Measurements from ENCODE around the gene NPEPL1.
A peak's percentile ranks its signal among the peaks of the same experiment; 100 is the strongest.

Gene NPEPL1

GRCh38 chr20:58691773-58692578 lies 624 bp upstream of the NPEPL1 start:
- no peak for TF ChIP-seq CTCF (IDR thresholded peaks at IDR 0.05; ENCODE audit: low read depth, low read length, missing control alignments)
- no peak overlapping the region for H3K4me3 ChIP-seq (replicated peaks; ENCODE audit: low read depth, low read length)
- no peak for DNase-seq (ENCODE audit: extremely low read depth, low read depth)

GRCh38 chr20:58693226-58694006 lies 816 bp downstream of the NPEPL1 start:
- no peak for DNase-seq (ENCODE audit: extremely low read depth, low read depth)
- TF ChIP-seq CTCF (IDR thresholded peaks at IDR 0.05; ENCODE audit: low read depth, low read length, missing control alignments), result no peak
- peak overlapping the region; percentile 38 for H3K4me3 ChIP-seq (replicated peaks; ENCODE audit: low read depth, low read length)

- DNase-seq (ENCODE audit: extremely low read depth, low read depth), result no peak
- no peak for TF ChIP-seq CTCF (IDR thresholded peaks at IDR 0.05; ENCODE audit: low read depth, low read length, missing control alignments)
- no peak overlapping the region for H3K4me3 ChIP-seq (replicated peaks; ENCODE audit: low read depth, low read length)
These were observed 1.9 kb downstream of the NPEPL1 start for GRCh38 chr20:58694241-58695083.

GRCh38 chr20:58695084-58695722 lies 2.6 kb downstream of the NPEPL1 start:
- DNase-seq (ENCODE audit: extremely low read depth, low read depth), result no peak

GRCh38 chr20:58695895-58696375 lies 3.3 kb downstream of the NPEPL1 start:
- TF ChIP-seq CTCF (IDR thresholded peaks at IDR 0.05; ENCODE audit: low read depth, low read length, missing control alignments), result no peak
- DNase-seq (ENCODE audit: extremely low read depth, low read depth), result no peak
- H3K4me3 ChIP-seq (replicated peaks; ENCODE audit: low read depth, low read length), result no peak overlapping the region

More at GRCh38 chr20:58695084-58695722, 2.6 kb downstream of the NPEPL1 start:
- no peak for TF ChIP-seq CTCF (IDR thresholded peaks at IDR 0.05; ENCODE audit: low read depth, low read length, missing control alignments)
- H3K4me3 ChIP-seq (replicated peaks; ENCODE audit: low read depth, low read length), result no peak overlapping the region

GRCh38 chr20:58696411-58696961 lies 3.9 kb downstream of the NPEPL1 start:
- no peak for TF ChIP-seq CTCF (IDR thresholded peaks at IDR 0.05; ENCODE audit: low read depth, low read length, missing control alignments)
- H3K4me3 ChIP-seq (replicated peaks; ENCODE audit: low read depth, low read length), result no peak overlapping the region
- DNase-seq (ENCODE audit: extremely low read depth, low read depth), result no peak
